Measurements from ENCODE around the gene RNF4. TPM values are rescaled to one million over a fixed set of nuclear protein-coding genes. Genes with fewer than 3 reads are reported as not detected.

Gene RNF4, protein sequence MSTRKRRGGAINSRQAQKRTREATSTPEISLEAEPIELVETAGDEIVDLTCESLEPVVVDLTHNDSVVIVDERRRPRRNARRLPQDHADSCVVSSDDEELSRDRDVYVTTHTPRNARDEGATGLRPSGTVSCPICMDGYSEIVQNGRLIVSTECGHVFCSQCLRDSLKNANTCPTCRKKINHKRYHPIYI
- total RNA-seq (2021) (113 and 119 TPM in 2 replicates), Bru-seq, nascent RNA (percentile 91 among the genes with signal in this experiment), BruChase-seq, experiment 1, labeled RNA remaining after a 2-hour chase (percentile 93 among the genes with signal in this experiment), BruChase-seq, experiment 2, labeled RNA remaining after a 6-hour chase (percentile 91 among the genes with signal in this experiment)
- long read RNA-seq, partial matches to known transcripts, result 48 of 313 reads
- long read RNA-seq, other reads (novel, unspliced or antisense), result 265 of 313 reads

DNA sequence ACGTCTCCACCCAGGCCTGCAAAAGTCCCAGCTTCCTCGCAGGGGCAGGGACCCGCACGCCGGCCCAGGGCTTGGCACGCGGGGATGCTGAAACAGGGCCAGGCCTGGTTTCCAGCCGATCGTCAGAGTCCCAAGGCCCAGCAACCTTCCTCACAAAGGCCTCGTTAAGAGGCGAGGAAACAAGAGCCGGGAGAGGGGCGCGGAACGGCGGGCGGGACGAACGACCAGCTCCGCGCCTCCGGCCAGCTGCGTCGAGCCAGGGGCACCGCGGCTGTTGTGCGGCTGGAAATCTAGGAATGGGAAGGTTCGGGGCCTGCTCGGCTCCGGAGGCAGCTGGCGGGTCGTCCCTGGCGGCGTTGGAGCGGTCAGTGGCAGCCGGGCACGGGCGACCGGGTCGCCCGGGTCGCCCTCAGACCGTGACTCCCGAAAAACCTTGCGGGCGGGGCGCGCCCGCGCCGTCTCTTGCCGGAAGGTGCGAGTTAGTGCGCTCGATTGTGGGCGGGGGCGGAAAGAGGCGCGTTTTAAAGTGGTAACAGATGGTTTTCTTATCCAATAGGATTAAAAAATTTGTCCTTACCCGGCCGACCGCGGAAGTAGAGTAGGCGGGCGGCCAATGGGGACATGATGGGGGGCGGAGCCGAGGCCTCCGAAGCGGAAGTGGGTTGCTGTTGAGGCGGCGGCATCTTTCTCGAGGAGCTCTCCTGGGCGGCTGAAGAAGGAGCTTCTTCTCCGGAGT lies at the start of gene RNF4:
Gene RNF4 (plus strand): TSS at position 651 of the 736 bp plus-strand sequence. CDS start 21,388 bp downstream, outside the sequence.
- POLR2A ChIA-PET (ENCODE audit: low non-redundant PET), result no interaction called here
- DNase-seq (ENCODE audit: low spot score), result peak; percentile 98
- no peak for TF ChIP-seq EZH2 (IDR thresholded peaks at IDR 0.05; ENCODE audit: borderline replicate concordance, low read depth, low read length, poor library complexity, severe bottlenecking)
- TF ChIP-seq, protein P1, sequence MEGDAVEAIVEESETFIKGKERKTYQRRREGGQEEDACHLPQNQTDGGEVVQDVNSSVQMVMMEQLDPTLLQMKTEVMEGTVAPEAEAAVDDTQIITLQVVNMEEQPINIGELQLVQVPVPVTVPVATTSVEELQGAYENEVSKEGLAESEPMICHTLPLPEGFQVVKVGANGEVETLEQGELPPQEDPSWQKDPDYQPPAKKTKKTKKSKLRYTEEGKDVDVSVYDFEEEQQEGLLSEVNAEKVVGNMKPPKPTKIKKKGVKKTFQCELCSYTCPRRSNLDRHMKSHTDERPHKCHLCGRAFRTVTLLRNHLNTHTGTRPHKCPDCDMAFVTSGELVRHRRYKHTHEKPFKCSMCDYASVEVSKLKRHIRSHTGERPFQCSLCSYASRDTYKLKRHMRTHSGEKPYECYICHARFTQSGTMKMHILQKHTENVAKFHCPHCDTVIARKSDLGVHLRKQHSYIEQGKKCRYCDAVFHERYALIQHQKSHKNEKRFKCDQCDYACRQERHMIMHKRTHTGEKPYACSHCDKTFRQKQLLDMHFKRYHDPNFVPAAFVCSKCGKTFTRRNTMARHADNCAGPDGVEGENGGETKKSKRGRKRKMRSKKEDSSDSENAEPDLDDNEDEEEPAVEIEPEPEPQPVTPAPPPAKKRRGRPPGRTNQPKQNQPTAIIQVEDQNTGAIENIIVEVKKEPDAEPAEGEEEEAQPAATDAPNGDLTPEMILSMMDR (conservative IDR thresholded peaks at IDR 0.05; ENCODE audit: low read depth, low read length), result no peak
- peaks cover 6% of the 10 kb centered on the region for H3K9me3 ChIP-seq (ENCODE audit: low read depth, low read length, poor library complexity, severe bottlenecking)
- H3K4me3 ChIP-seq (ENCODE audit: low read depth, low read length, poor library complexity, severe bottlenecking), result peak within 1 kb of the TSS; percentile 89
- no TSS peak for BruUV-seq (replicated peaks)
- H3K27me3 ChIP-seq (replicated peaks; ENCODE audit: insufficient read depth, low read depth, low read length, poor library complexity), result no peaks in the 10 kb centered on the region
- peak within 1 kb of the TSS; percentile 96 for H3K27ac ChIP-seq (ENCODE audit: low read depth, low read length, poor library complexity, severe bottlenecking)
- H3K4me1 ChIP-seq (ENCODE audit: insufficient read depth, low read length, poor library complexity, severe bottlenecking), result no peaks in the 10 kb centered on the region
- intact Hi-C loops (cut with micrococcal nuclease; ENCODE audit: unreplicated experiment), result no loop called here
- CTCF ChIA-PET, result no interaction called here
- peaks cover 35% of the 10 kb centered on the region for H3K36me3 ChIP-seq (ENCODE audit: insufficient read depth, low read length, poor library complexity, severe bottlenecking)

DNA sequence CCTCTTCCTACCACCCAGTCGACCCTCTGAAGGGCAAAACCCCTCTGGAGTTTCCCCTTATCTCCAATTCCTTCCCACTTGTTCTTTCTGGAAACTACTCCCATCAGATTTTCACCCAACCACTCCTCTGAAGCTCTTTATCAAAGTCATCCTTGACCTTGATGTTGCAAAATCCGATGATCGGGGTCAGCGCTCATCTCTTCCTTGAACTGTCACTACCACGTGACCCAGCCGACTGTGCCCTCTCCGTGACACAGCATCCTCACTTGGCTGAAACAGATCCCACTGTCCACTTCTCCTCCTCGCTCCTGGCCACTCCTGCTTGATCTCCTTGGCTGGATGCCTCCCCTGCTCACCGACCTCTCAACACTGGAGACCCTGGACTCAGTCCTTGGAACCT lies 49.1 kb upstream of the RNF4 start:
- ChIA-PET CTCF (no interaction called here), POLR2A (ENCODE audit: low non-redundant PET) (no interaction called here)
- no peak for DNase-seq (ENCODE audit: low spot score)
- H3K4me3 ChIP-seq (ENCODE audit: low read depth, low read length, poor library complexity, severe bottlenecking), result no peak overlapping the region
- no TSS peak for BruUV-seq (replicated peaks)
- H3K4me1 ChIP-seq (ENCODE audit: insufficient read depth, low read length, poor library complexity, severe bottlenecking), result peaks cover 11% of the 10 kb centered on the region
- no peaks in the 10 kb centered on the region for H3K36me3 ChIP-seq (ENCODE audit: insufficient read depth, low read length, poor library complexity, severe bottlenecking)
- H3K9me3 ChIP-seq (ENCODE audit: low read depth, low read length, poor library complexity, severe bottlenecking), result no peaks in the 10 kb centered on the region
- H3K27ac ChIP-seq (ENCODE audit: low read depth, low read length, poor library complexity, severe bottlenecking), result no peak overlapping the region
- intact Hi-C loops (cut with micrococcal nuclease; ENCODE audit: unreplicated experiment), result loop anchor here (5.0 to 10.0 kb wide), 2 partner anchors 155 to 178 kb away; partner anchors contain the start of genes HAUS3, MXD4 and POLN
- TF ChIP-seq EZH2 (IDR thresholded peaks at IDR 0.05; ENCODE audit: borderline replicate concordance, low read depth, low read length, poor library complexity, severe bottlenecking), result no peak
- TF ChIP-seq, protein P1 (conservative IDR thresholded peaks at IDR 0.05; ENCODE audit: low read depth, low read length), result no peak
- H3K27me3 ChIP-seq (replicated peaks; ENCODE audit: insufficient read depth, low read depth, low read length, poor library complexity), result peaks cover 25% of the 10 kb centered on the region

DNA sequence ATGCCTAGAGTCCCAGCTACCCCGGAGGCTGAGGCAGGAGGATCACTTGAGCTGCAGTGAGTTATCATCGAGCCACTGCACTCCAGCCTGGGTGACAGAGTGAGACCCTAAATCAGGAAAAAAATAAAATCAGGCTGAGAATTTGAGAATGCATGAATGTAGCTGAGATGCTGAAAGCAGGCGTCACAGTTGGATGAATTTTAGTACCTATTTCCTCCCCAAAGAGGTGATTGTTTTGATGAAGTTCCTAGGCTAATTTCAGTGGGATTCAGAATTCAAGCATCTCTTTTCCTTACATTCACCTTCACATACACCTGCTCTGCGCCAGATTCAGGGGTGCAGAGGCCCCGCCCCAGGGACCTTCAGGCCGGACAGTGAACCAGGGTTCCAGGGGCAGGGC lies 47.0 kb upstream of the RNF4 start:
- intact Hi-C loops (cut with micrococcal nuclease; ENCODE audit: unreplicated experiment), result no loop called here
- no peak for DNase-seq (ENCODE audit: low spot score)
- Histone ChIP-seq H3K27me3 (replicated peaks; ENCODE audit: insufficient read depth, low read depth, low read length, poor library complexity) (peaks cover 25% of the 10 kb centered on the region), H3K27ac (ENCODE audit: low read depth, low read length, poor library complexity, severe bottlenecking) (no peak overlapping the region), H3K4me1 (ENCODE audit: insufficient read depth, low read length, poor library complexity, severe bottlenecking) (peaks cover 8% of the 10 kb centered on the region), H3K9me3 (ENCODE audit: low read depth, low read length, poor library complexity, severe bottlenecking) (no peaks in the 10 kb centered on the region), H3K4me3 (ENCODE audit: low read depth, low read length, poor library complexity, severe bottlenecking) (no peak overlapping the region), H3K36me3 (ENCODE audit: insufficient read depth, low read length, poor library complexity, severe bottlenecking) (no peaks in the 10 kb centered on the region)
- POLR2A ChIA-PET (ENCODE audit: low non-redundant PET), result no interaction called here
- no TSS peak for BruUV-seq (replicated peaks)
- CTCF ChIA-PET, result no interaction called here
- TF ChIP-seq, protein P1 (conservative IDR thresholded peaks at IDR 0.05; ENCODE audit: low read depth, low read length), result no peak
- no peak for TF ChIP-seq EZH2 (IDR thresholded peaks at IDR 0.05; ENCODE audit: borderline replicate concordance, low read depth, low read length, poor library complexity, severe bottlenecking)
